ENCODE measurements around the gene GRM7.

GRM7 gene

DNA sequence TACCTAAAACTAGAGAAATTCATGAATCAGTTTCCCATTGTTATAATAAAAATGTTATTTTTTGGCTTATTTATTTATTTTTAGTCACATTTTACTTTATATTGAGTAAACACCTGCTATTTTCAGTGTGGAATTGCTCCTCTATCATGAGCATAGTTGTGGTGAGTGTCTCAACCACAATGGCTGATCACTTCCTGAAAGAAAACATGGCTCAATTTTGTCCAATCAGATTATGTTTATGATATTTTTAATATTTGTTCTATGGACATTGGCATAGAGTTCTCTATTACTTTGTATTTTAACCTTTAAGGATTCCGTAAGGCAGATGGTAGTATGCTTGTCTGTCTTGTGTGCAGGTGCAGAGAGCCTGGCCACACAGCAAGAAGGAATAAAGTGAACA is 16.2 kb upstream of the GRM7 start:
- TF ChIP-seq SIN3A (IDR thresholded peaks at IDR 0.05; ENCODE audit: borderline replicate concordance, insufficient read depth, low read length) (no peak), POLR2AphosphoS5 (IDR thresholded peaks at IDR 0.05; ENCODE audit: low read depth, low read length) (no peak), TAF1 (IDR thresholded peaks at IDR 0.05; ENCODE audit: borderline replicate concordance, insufficient read depth, low read length) (no peak)

DNA sequence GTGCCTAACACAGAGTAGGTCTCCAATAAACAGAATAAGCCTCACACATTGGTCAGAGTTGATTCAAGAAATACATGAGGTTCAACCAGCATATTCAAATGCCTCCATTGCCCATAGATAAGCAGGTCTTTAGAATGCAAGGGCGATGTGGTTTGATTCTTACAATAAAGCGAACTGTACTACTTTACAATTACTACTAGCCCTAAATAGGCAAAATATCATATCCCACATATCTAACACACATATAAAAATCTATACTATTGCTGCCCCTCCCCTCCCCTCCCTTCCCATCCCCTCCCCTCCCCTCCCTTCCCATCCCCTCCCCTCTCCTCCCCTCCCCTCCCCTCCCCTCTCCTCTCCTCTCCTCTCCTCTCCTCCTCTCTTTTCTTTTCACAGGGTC is 6.7 kb upstream of the GRM7 start:
- TF ChIP-seq REST (IDR thresholded peaks at IDR 0.05; ENCODE audit: insufficient read depth in 1 of 2, low read depth in 2 of 2, low read length in 2 of 2) (no peak), TAF1 (IDR thresholded peaks at IDR 0.05; ENCODE audit: borderline replicate concordance, insufficient read depth, low read length) (no peak)

GRCh38 chr3:6857510-6857909 is 3.4 kb upstream of the GRM7 start:
- TF ChIP-seq FOXP2 (optimal IDR thresholded peaks at IDR 0.05; ENCODE audit: borderline replicate concordance, extremely low read depth, extremely low read length, insufficient read depth) (no peak), SIN3A (IDR thresholded peaks at IDR 0.05; ENCODE audit: borderline replicate concordance, insufficient read depth, low read length) (no peak), REST (IDR thresholded peaks at IDR 0.05; ENCODE audit: insufficient read depth in 1 of 2, low read depth in 2 of 2, low read length in 2 of 2) (no peak), TAF1 (IDR thresholded peaks at IDR 0.05; ENCODE audit: borderline replicate concordance, insufficient read depth, low read length) (no peak), POLR2AphosphoS5 (IDR thresholded peaks at IDR 0.05; ENCODE audit: low read depth, low read length) (no peak)

GRCh38 chr3:6860149-6860953 is 564 bp upstream of the GRM7 start:
- TF ChIP-seq POLR2AphosphoS5 (IDR thresholded peaks at IDR 0.05; ENCODE audit: low read depth, low read length): no peak
- TF ChIP-seq TAF1 (IDR thresholded peaks at IDR 0.05; ENCODE audit: borderline replicate concordance, insufficient read depth, low read length): no peak
- TF ChIP-seq FOXP2 (optimal IDR thresholded peaks at IDR 0.05; ENCODE audit: borderline replicate concordance, extremely low read depth, extremely low read length, insufficient read depth): no peak
- TF ChIP-seq REST (IDR thresholded peaks at IDR 0.05; ENCODE audit: insufficient read depth in 1 of 2, low read depth in 2 of 2, low read length in 2 of 2): no peak
- no peak for TF ChIP-seq SIN3A (IDR thresholded peaks at IDR 0.05; ENCODE audit: borderline replicate concordance, insufficient read depth, low read length)

DNA sequence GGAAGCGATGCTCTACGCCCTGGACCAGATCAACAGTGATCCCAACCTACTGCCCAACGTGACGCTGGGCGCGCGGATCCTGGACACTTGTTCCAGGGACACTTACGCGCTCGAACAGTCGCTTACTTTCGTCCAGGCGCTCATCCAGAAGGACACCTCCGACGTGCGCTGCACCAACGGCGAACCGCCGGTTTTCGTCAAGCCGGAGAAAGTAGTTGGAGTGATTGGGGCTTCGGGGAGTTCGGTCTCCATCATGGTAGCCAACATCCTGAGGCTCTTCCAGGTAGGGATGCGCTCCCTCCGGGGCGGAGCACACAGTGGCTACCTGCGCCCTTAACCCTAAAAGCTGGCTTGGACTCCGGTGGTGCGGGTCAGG is 698 bp downstream of the GRM7 start:
- TF ChIP-seq TAF1 (IDR thresholded peaks at IDR 0.05; ENCODE audit: borderline replicate concordance, insufficient read depth, low read length) (no peak), SIN3A (IDR thresholded peaks at IDR 0.05; ENCODE audit: borderline replicate concordance, insufficient read depth, low read length) (no peak), POLR2AphosphoS5 (IDR thresholded peaks at IDR 0.05; ENCODE audit: low read depth, low read length) (no peak), REST (IDR thresholded peaks at IDR 0.05; ENCODE audit: insufficient read depth in 1 of 2, low read depth in 2 of 2, low read length in 2 of 2) (no peak), FOXP2 (optimal IDR thresholded peaks at IDR 0.05; ENCODE audit: borderline replicate concordance, extremely low read depth, extremely low read length, insufficient read depth) (no peak)

All from PFSK-1 (cell line).